Activated naive CD8-positive, alpha-beta T cell treated with anti-CD3 and anti-CD28 coated beads for 36 hours (primary cell): ENCODE results near the gene CNKSR3. TPM values are rescaled to one million over a fixed set of nuclear protein-coding genes. Genes with fewer than 3 reads are reported as not detected.

ENCODE experiments used
- DNase-seq: peaks from one replicate; pipeline ENCODE4 v3.0.0; 2021
- H3K27ac Mint-ChIP-seq: one replicate; pipeline ENCODE4 v1.8.0; 2022; ENCODE audit warnings: mild to moderate bottlenecking, moderate library complexity, mixed read lengths
- H3K27me3 Mint-ChIP-seq: one replicate; pipeline ENCODE4 v1.8.0; 2022; ENCODE audit warnings: mild to moderate bottlenecking, mixed read lengths
- H3K36me3 Mint-ChIP-seq: one replicate; pipeline ENCODE4 v1.8.0; 2021; ENCODE audit warnings: mild to moderate bottlenecking, mixed read lengths
- H3K4me1 Mint-ChIP-seq: one replicate; pipeline ENCODE4 v1.8.0; 2021; ENCODE audit warnings: mixed read lengths
- H3K4me3 Mint-ChIP-seq: one replicate; pipeline ENCODE4 v1.8.0; 2022; ENCODE audit warnings: mild to moderate bottlenecking, moderate library complexity, mixed read lengths
- H3K9me3 Mint-ChIP-seq: one replicate; pipeline ENCODE4 v1.8.0; 2022; ENCODE audit warnings: mixed read lengths
- total RNA-seq, 2 experiments: library from RNA; stranded (reverse); gene quantifications; one replicate each; pipeline ENCODE4 v1.2.3, GENCODE V29; 2021

The CNKSR3 gene
- total RNA-seq, 2 experiments from 2014 or later: 1.1 to 1.3 TPM

GRCh38 chr6:154441995-154442310 is 68.5 kb downstream of the CNKSR3 start:
- Mint-ChIP-seq H3K4me1 (no peaks in the 10 kb centered on the region), H3K9me3 (no peaks in the 10 kb centered on the region), H3K36me3 (no peaks in the 10 kb centered on the region), H3K4me3 (no peak overlapping the region), H3K27me3 (peaks cover 3% of the 10 kb centered on the region), H3K27ac (no peak overlapping the region)
- no peak for DNase-seq

GRCh38 chr6:154440422-154441043 is 70.0 kb downstream of the CNKSR3 start:
- H3K36me3 Mint-ChIP-seq: no peaks in the 10 kb centered on the region
- H3K9me3 Mint-ChIP-seq: no peaks in the 10 kb centered on the region
- no peak for DNase-seq
- no peak overlapping the region for H3K4me3 Mint-ChIP-seq
- H3K27me3 Mint-ChIP-seq: peaks cover 3% of the 10 kb centered on the region
- no peaks in the 10 kb centered on the region for H3K4me1 Mint-ChIP-seq
- no peak overlapping the region for H3K27ac Mint-ChIP-seq

- no peak for DNase-seq
- Mint-ChIP-seq H3K27ac (no peak overlapping the region), H3K4me3 (no peak overlapping the region), H3K36me3 (no peaks in the 10 kb centered on the region), H3K4me1 (no peaks in the 10 kb centered on the region), H3K27me3 (peaks cover 3% of the 10 kb centered on the region), H3K9me3 (no peaks in the 10 kb centered on the region)
Measured at GRCh38 chr6:154440022-154440421, 70.5 kb downstream of the CNKSR3 start.

- Mint-ChIP-seq H3K9me3 (no peaks in the 10 kb centered on the region), H3K36me3 (no peaks in the 10 kb centered on the region), H3K4me3 (no peak overlapping the region), H3K27me3 (peaks cover 3% of the 10 kb centered on the region), H3K27ac (no peak overlapping the region), H3K4me1 (no peaks in the 10 kb centered on the region)
- DNase-seq: no peak
Measured at GRCh38 chr6:154438882-154439415, 71.5 kb downstream of the CNKSR3 start.

- no peak overlapping the region for H3K27ac Mint-ChIP-seq
- no peaks in the 10 kb centered on the region for H3K36me3 Mint-ChIP-seq
- no peaks in the 10 kb centered on the region for H3K27me3 Mint-ChIP-seq
- peaks cover 6% of the 10 kb centered on the region for H3K9me3 Mint-ChIP-seq
- DNase-seq: no peak
- H3K4me3 Mint-ChIP-seq: no peak overlapping the region
- H3K4me1 Mint-ChIP-seq: no peaks in the 10 kb centered on the region
Measured at GRCh38 chr6:154435400-154435945, 75.0 kb downstream of the CNKSR3 start.

- no peak overlapping the region for H3K4me3 Mint-ChIP-seq
- H3K27me3 Mint-ChIP-seq: no peaks in the 10 kb centered on the region
- no peak for DNase-seq
- H3K9me3 Mint-ChIP-seq: peaks cover 6% of the 10 kb centered on the region
- H3K36me3 Mint-ChIP-seq: no peaks in the 10 kb centered on the region
- H3K27ac Mint-ChIP-seq: no peak overlapping the region
- H3K4me1 Mint-ChIP-seq: no peaks in the 10 kb centered on the region
Measured at GRCh38 chr6:154434662-154435061, 75.8 kb downstream of the CNKSR3 start.

GRCh38 chr6:154433477-154434241 is 76.8 kb downstream of the CNKSR3 start:
- Mint-ChIP-seq H3K4me3 (no peak overlapping the region), H3K27me3 (no peaks in the 10 kb centered on the region), H3K9me3 (peaks cover 6% of the 10 kb centered on the region), H3K36me3 (no peaks in the 10 kb centered on the region), H3K27ac (no peak overlapping the region), H3K4me1 (no peaks in the 10 kb centered on the region)
- DNase-seq: no peak

- Mint-ChIP-seq H3K36me3 (no peaks in the 10 kb centered on the region), H3K27me3 (no peaks in the 10 kb centered on the region), H3K9me3 (peaks cover 6% of the 10 kb centered on the region), H3K4me3 (no peak overlapping the region), H3K27ac (no peak overlapping the region), H3K4me1 (no peaks in the 10 kb centered on the region)
- DNase-seq: no peak
Measured at GRCh38 chr6:154432533-154433476, 77.7 kb downstream of the CNKSR3 start.

GRCh38 chr6:154430481-154430919 is 80.0 kb downstream of the CNKSR3 start:
- no peaks in the 10 kb centered on the region for H3K27me3 Mint-ChIP-seq
- peaks cover 6% of the 10 kb centered on the region for H3K9me3 Mint-ChIP-seq
- no peaks in the 10 kb centered on the region for H3K4me1 Mint-ChIP-seq
- no peak overlapping the region for H3K4me3 Mint-ChIP-seq
- H3K36me3 Mint-ChIP-seq: no peaks in the 10 kb centered on the region
- no peak overlapping the region for H3K27ac Mint-ChIP-seq
- no peak for DNase-seq

GRCh38 chr6:154429711-154430110 is 80.8 kb downstream of the CNKSR3 start:
- DNase-seq: no peak
- H3K27ac Mint-ChIP-seq: no peak overlapping the region
- H3K36me3 Mint-ChIP-seq: no peaks in the 10 kb centered on the region
- peaks cover 6% of the 10 kb centered on the region for H3K9me3 Mint-ChIP-seq
- H3K4me3 Mint-ChIP-seq: no peak overlapping the region
- no peaks in the 10 kb centered on the region for H3K4me1 Mint-ChIP-seq
- no peaks in the 10 kb centered on the region for H3K27me3 Mint-ChIP-seq

GRCh38 chr6:154428897-154429296 is 81.6 kb downstream of the CNKSR3 start:
- H3K4me1 Mint-ChIP-seq: no peaks in the 10 kb centered on the region
- no peak overlapping the region for H3K27ac Mint-ChIP-seq
- DNase-seq: no peak
- no peaks in the 10 kb centered on the region for H3K36me3 Mint-ChIP-seq
- H3K4me3 Mint-ChIP-seq: no peak overlapping the region
- no peaks in the 10 kb centered on the region for H3K27me3 Mint-ChIP-seq
- H3K9me3 Mint-ChIP-seq: peaks cover 6% of the 10 kb centered on the region

GRCh38 chr6:154427446-154427845 is 83.0 kb downstream of the CNKSR3 start:
- no peak overlapping the region for H3K27ac Mint-ChIP-seq
- no peak for DNase-seq
- peaks cover 5% of the 10 kb centered on the region for H3K9me3 Mint-ChIP-seq
- no peaks in the 10 kb centered on the region for H3K4me1 Mint-ChIP-seq
- H3K4me3 Mint-ChIP-seq: no peak overlapping the region
- H3K27me3 Mint-ChIP-seq: no peaks in the 10 kb centered on the region
- H3K36me3 Mint-ChIP-seq: no peaks in the 10 kb centered on the region

- Mint-ChIP-seq H3K27me3 (no peaks in the 10 kb centered on the region), H3K9me3 (peaks cover under 1% of the 10 kb centered on the region), H3K36me3 (no peaks in the 10 kb centered on the region), H3K4me3 (no peak overlapping the region), H3K4me1 (no peaks in the 10 kb centered on the region), H3K27ac (no peak overlapping the region)
- no peak for DNase-seq
Measured at GRCh38 chr6:154426997-154427396, 83.5 kb downstream of the CNKSR3 start.

GRCh38 chr6:154425034-154425433 is 85.5 kb downstream of the CNKSR3 start:
- Mint-ChIP-seq H3K36me3 (no peaks in the 10 kb centered on the region), H3K4me1 (no peaks in the 10 kb centered on the region), H3K4me3 (no peak overlapping the region), H3K9me3 (no peaks in the 10 kb centered on the region), H3K27ac (no peak overlapping the region), H3K27me3 (no peaks in the 10 kb centered on the region)
- DNase-seq: no peak
